Keratinocyte (primary cell): ENCODE results near the gene ZNF512B. TPM values are rescaled to one million over a fixed set of nuclear protein-coding genes. Genes with fewer than 3 reads are reported as not detected.

Source experiments
- DNase-seq: peaks from one replicate; pipeline ENCODE4 v3.0.0-alpha.2; 2011; ENCODE audit warnings: low read depth, missing footprints, low spot score
- FAIRE-seq: peaks from 2 replicates; lab custom pipeline; 2011; peaks lifted over from hg19 to GRCh38; lab: Jason Lieb, UNC
- H2AFZ ChIP-seq: 2 replicates; pipeline ENCODE4 v1.6.0; 2012; ENCODE audit warnings: low read length, control low read depth, inconsistent platforms; ENCODE audit not compliant: control insufficient read depth
- H3K27ac ChIP-seq: 2 replicates; pipeline ENCODE4 v1.5.1; 2011; ENCODE audit warnings: low read length; ENCODE audit not compliant: control insufficient read depth, insufficient read depth
- H3K27me3 ChIP-seq: 3 replicates; pipeline ENCODE4 v1.6.0; 2011; ENCODE audit warnings: low read length; ENCODE audit not compliant: control insufficient read depth, insufficient read depth; ENCODE audit errors: extremely low read depth
- H3K36me3 ChIP-seq, 2 experiments: 2 replicates in 1 of 2; 3 replicates in 1 of 2; pipeline ENCODE4 v1.5.1; 2011; ENCODE audit warnings: low read length in 2 of 2, mild to moderate bottlenecking in 1 of 2; ENCODE audit not compliant: control insufficient read depth in 2 of 2, insufficient read depth in 2 of 2; ENCODE audit errors: extremely low read depth in 1 of 2
- H3K4me1 ChIP-seq: 3 replicates; pipeline ENCODE4 v1.5.1; 2011; ENCODE audit warnings: low read length; ENCODE audit not compliant: control insufficient read depth, insufficient read depth; ENCODE audit errors: extremely low read depth
- H3K4me2 ChIP-seq: 3 replicates; pipeline ENCODE4 v1.6.0; 2011; ENCODE audit warnings: low read depth, low read length; ENCODE audit not compliant: control insufficient read depth, insufficient read depth; ENCODE audit errors: extremely low read depth
- H3K4me3 ChIP-seq, 3 experiments: fragments of 200-600 bp in 1 of 3; sonication (generic) in 1 of 3; 2 replicates in 2 of 3; 3 replicates in 1 of 3; pipeline ENCODE4 v1.5.1; 2011 to 2016; ENCODE audit warnings: low read length in 3 of 3, mild to moderate bottlenecking in 3 of 3, control low read depth in 2 of 3, inconsistent platforms in 1 of 3, low read depth in 1 of 3, mixed read lengths in 1 of 3, mixed run types in 1 of 3, moderate library complexity in 1 of 3; ENCODE audit not compliant: control insufficient read depth in 2 of 3, insufficient read depth in 2 of 3; ENCODE audit errors: extremely low read depth in 1 of 3
- H3K79me2 ChIP-seq: 2 replicates; pipeline ENCODE4 v1.6.0; 2012; ENCODE audit warnings: low read length; ENCODE audit not compliant: control insufficient read depth, insufficient read depth
- H3K9ac ChIP-seq: 3 replicates; pipeline ENCODE4 v1.6.0; 2011; ENCODE audit warnings: low read length; ENCODE audit not compliant: control insufficient read depth, insufficient read depth; ENCODE audit errors: extremely low read depth
- H3K9me1 ChIP-seq: 3 replicates; pipeline ENCODE4 v1.6.0; 2011; ENCODE audit warnings: low read length; ENCODE audit not compliant: control insufficient read depth, insufficient read depth; ENCODE audit errors: extremely low read depth
- H3K9me3 ChIP-seq: 2 replicates; pipeline ENCODE4 v1.5.1; 2012; ENCODE audit warnings: low read depth, low read length; ENCODE audit not compliant: control insufficient read depth
- H4K20me1 ChIP-seq: 3 replicates; pipeline ENCODE4 v1.6.0; 2011; ENCODE audit warnings: low read length; ENCODE audit not compliant: control insufficient read depth, insufficient read depth; ENCODE audit errors: extremely low read depth
- CTCF ChIP-seq, 3 experiments: IDR thresholded peaks in 1 of 3; conservative IDR thresholded peaks in 1 of 3; optimal IDR thresholded peaks in 1 of 3; 2 replicates in 2 of 3; 3 replicates in 1 of 3; pipeline versions ENCODE3 to v1.5.1; 2011; ENCODE audit warnings: low read length in 3 of 3, mild to moderate bottlenecking in 3 of 3, moderate library complexity in 2 of 3, control low read depth in 1 of 3, inconsistent platforms in 1 of 3; ENCODE audit not compliant: insufficient read depth in 2 of 3; ENCODE audit errors: extremely low read depth in 1 of 3
- EZH2 ChIP-seq: IDR thresholded peaks from one replicate; pipeline ENCODE4 v1.6.1; 2012; ENCODE audit warnings: inconsistent platforms, mild to moderate bottlenecking, low read length, moderate library complexity
- dilution Hi-C: fragments of 300-500 bp; cut with MboI; formaldehyde crosslinking; loops from one replicate; pipeline ENCODE4 v1.7.0; 2020; ENCODE audit warnings: low sequenced_read_pairs; ENCODE audit not compliant: extremely low pct_ligation_motif_present
- polyA plus RNA-seq, 5 experiments: library from polyadenylated mRNA; depleted of rRNA in 3 of 5; stranded (reverse) in 3 of 5; stranded (forward) in 1 of 5; unstranded in 1 of 5; fragments of >200 nt; gene quantifications; 1 replicate in 1 of 5; 2 replicates in 3 of 5; 3 replicates in 1 of 5; pipeline versions ENCODE4 v1.2.1 to v1.2.3, GENCODE V29; 2011 to 2012; ENCODE audit warnings: missing spikeins in 2 of 5, low read depth in 1 of 5, low replicate concordance in 1 of 5

ZNF512B gene
- polyA plus RNA-seq, 1 donor (not counting 4 experiments of a cell fraction or from before 2014, with no cell fraction given) = 2.4 TPM

DNA sequence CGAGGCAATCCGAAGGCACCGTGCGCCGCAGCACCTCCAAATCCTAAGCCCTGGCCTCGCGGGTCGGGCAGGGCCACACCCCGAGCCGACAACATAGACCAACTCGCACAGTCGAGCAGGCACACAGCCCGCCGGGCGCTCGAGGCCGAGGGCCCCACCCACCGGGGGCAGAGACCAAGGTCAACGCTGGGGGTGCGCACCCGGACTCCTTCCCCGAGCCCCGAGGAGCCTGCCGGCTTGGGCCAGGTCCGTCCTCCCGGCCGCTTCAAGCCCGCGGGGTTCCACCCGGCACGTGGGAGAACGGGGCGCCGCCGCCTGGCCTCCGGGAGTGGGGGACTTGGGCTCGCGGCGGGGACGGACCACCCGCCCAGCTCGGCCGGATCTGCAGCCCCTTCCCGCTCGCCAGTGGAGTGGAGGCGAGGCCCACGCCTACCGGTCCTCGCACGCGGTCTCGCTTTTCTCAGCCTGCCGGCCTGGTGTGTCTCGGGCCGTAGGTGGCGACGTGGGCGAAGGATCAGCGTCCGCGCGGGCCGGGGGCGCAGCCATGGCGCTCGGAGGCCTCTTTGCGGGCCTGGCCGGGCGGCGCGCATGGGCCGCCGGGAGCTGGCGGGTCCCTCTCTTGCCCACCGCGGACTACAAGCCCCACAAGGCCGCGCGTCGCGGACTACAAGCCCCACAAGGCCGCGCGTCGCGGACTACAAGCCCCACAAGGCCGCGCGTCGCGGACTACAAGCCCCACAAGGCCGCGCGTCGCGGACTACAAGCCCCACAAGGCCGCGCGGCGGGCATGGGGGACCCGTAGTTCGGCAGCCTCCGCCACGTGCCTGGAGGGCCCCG lies 13.7 kb downstream of the ZNF512B start, which contains the start of gene UCKL1:
TSS of gene UCKL1 (minus strand) at position 590 of the 837 bp plus-strand sequence. CDS start at position 546, 44 bp downstream.
- no peak for FAIRE-seq
- dilution Hi-C loops = no loop called here
- H3K4me1 ChIP-seq = peaks cover 36% of the 10 kb centered on the region

GRCh38 chr20:63955281-63955826 lies 14.4 kb downstream of the ZNF512B start:
- H3K4me3 ChIP-seq = peak overlapping the region; percentile 79 to 98 (median 91)
- peak overlapping the region; percentile 77 for H3K27ac ChIP-seq
- peaks cover 25% of the 10 kb centered on the region for H4K20me1 ChIP-seq
- peaks cover 52% of the 10 kb centered on the region for H3K79me2 ChIP-seq
- peaks cover 40% of the 10 kb centered on the region for H3K4me1 ChIP-seq
- peak overlapping the region; percentile 88 for H3K9ac ChIP-seq
- no peak for TF ChIP-seq EZH2
- peak in 2 of 3 experiments; percentile 38 to 42 for TF ChIP-seq CTCF (optimal IDR thresholded peaks at IDR 0.05 in 1 of 3, IDR thresholded peaks at IDR 0.05 in 1 of 3, conservative IDR thresholded peaks at IDR 0.05 in 1 of 3; ENCODE audit: extremely low read depth in 1 of 3, insufficient read depth in 2 of 3, low read length in 3 of 3)
- H3K9me3 ChIP-seq = no peaks in the 10 kb centered on the region
- peak overlapping the region; percentile 77 for H3K4me2 ChIP-seq
- H3K27me3 ChIP-seq = no peaks in the 10 kb centered on the region
- FAIRE-seq = no peak
- dilution Hi-C loops = no loop called here
- peak overlapping the region; percentile 70 for H2AFZ ChIP-seq
- peaks cover 3% of the 10 kb centered on the region for H3K9me1 ChIP-seq
- DNase-seq = no peak
- peaks cover 3 to 16% of the 10 kb centered on the region in 2 experiments for H3K36me3 ChIP-seq

More for the DNA sequence above, 13.7 kb downstream of the ZNF512B start, which contains the start of gene UCKL1:
- DNase-seq = no peak
- H3K4me3 ChIP-seq = peak within 1 kb of the TSS; percentile 79 to 98 (median 91)
- H3K9me1 ChIP-seq = no peaks in the 10 kb centered on the region
- no peaks in the 10 kb centered on the region for H3K9me3 ChIP-seq
- peaks cover 18% of the 10 kb centered on the region for H4K20me1 ChIP-seq
- H3K9ac ChIP-seq = peak within 1 kb of the TSS; percentile 88
- H3K4me2 ChIP-seq = peak within 1 kb of the TSS; percentile 88
- peak within 1 kb of the TSS; percentile 81 for H3K27ac ChIP-seq
- peak within 1 kb of the TSS; percentile 70 for H2AFZ ChIP-seq
- no peaks in the 10 kb centered on the region for H3K27me3 ChIP-seq
- H3K36me3 ChIP-seq = peaks cover 0 to 15% of the 10 kb centered on the region in 2 experiments
- no peak for TF ChIP-seq CTCF (optimal IDR thresholded peaks at IDR 0.05 in 1 of 3, IDR thresholded peaks at IDR 0.05 in 1 of 3, conservative IDR thresholded peaks at IDR 0.05 in 1 of 3; ENCODE audit: extremely low read depth in 1 of 3, insufficient read depth in 2 of 3, low read length in 3 of 3)
- TF ChIP-seq EZH2 = no peak
- H3K79me2 ChIP-seq = peaks cover 45% of the 10 kb centered on the region
